Measurements from ENCODE around the gene PSMD13. TPM values are rescaled to one million over a fixed set of nuclear protein-coding genes. Genes with fewer than 3 reads are reported as not detected.
"Not testable (repeated sequence)": the region's sequence is repeated elsewhere in the genome, so short reads cannot be mapped to it uniquely, and the experiment has no call there.

Gene PSMD13
- total and polyA plus RNA-seq, 5 donors from 2014 or later, result 99.6 to 276 (median 247) TPM

DNA sequence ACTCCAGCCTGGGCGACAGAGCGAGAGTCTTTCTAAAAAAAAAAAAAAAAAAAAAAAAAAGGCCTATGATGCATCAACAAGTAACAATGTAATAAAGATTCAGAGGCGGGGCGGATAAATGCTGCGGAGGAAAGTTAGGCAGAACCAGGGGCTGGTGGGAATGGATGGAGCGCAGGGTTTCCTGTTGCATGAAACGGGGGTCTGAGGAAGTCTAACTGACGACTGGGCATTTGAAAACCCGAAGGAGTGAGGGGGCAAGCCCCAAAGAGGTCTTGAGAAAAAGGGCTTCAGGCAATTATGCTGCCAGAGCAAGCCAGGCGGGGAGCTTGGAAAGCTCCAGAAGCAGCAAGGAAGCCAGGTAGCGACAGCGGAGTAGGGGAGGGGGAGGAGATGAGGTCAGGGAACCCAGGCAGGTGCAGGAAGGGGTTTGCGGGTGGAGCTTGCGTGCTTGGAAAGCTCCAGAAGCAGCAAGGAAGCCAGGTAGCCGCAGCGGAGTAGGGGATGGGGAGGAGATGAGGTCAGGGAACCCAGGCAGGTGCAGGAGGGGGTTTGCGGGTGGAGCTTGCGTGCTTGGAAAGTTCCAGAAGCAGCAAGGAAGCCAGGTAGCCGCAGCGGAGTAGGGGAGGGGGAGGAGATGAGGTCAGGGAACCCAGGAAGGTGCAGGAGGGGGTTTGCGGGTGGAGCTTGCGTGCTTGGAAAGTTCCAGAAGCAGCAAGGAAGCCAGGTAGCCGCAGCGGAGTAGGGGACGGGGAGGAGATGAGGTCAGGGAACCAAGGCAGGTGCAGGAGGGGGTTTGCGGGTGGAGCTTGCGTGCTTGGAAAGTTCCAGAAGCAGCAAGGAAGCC lies 50.4 kb downstream of the PSMD13 start:
- H3K4me3 ChIP-seq (ENCODE audit: low read depth, low read length), result peak overlapping the region; percentile 66
- H3K27ac Mint-ChIP-seq, result peak overlapping the region; percentile 74 to 98 (median 88)
- peaks cover 0 to 50% (median 5%) of the 10 kb centered on the region in 4 donors for H3K4me1 Mint-ChIP-seq
- DNase-seq, result peak; percentile 39 to 70 (median 42)
- H3K9me3 Mint-ChIP-seq; H3K36me3 Mint-ChIP-seq; ATAC-seq (ENCODE audit: low read depth in 2 of 2); H3K9me3 ChIP-seq (ENCODE audit: control insufficient read depth in 2 of 2, low read length in 2 of 2); H3K27me3 ChIP-seq (ENCODE audit: control insufficient read depth, insufficient read depth, low read length); H3K36me3 ChIP-seq (ENCODE audit: control insufficient read depth, insufficient read depth, low read length): not testable (repeated sequence)
- peaks cover 28% of the 10 kb centered on the region for H3K4me1 ChIP-seq (ENCODE audit: control insufficient read depth, insufficient read depth, low read length, poor library complexity, severe bottlenecking)
- peak overlapping the region; percentile 86 to 98 (median 96) for H3K4me3 Mint-ChIP-seq
- peaks cover 36% of the 10 kb centered on the region for H3K27me3 Mint-ChIP-seq
- peak overlapping the region; percentile 79 for H3K27ac ChIP-seq (ENCODE audit: insufficient read depth, low read length, poor library complexity, severe bottlenecking)

DNA sequence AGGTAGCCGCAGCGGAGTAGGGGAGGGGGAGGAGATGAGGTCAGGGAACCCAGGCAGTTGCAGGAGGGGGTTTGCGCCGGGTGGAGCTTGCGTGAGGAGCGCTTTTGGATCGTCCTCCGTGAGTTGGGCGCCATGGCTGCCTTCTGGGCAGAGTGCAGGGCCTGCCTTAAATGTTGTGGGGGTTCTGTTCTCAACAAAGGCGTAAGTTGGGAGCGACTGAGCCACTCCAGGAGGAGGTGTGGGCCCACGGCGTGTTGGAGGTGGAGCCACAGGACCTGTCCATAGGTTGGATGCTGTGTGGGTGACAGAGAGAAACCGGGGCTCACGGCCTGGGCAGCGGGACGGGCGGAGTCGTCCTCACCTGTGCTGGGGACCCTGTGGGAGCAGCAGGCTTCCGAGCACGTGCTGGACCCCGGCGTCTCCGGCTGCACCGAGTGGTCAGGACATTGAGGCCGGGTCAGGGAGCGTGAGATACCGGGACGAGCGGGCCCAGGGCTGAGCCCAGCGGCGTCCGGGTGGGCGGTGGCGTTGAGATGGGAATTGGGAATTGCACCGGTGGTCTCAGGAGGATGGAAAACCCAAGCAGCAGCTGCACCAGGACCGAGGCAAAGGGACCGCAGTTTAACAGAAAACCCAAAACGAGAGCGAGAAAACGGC lies 51.2 kb downstream of the PSMD13 start:
- H3K27ac ChIP-seq (ENCODE audit: insufficient read depth, low read length, poor library complexity, severe bottlenecking), result peak overlapping the region; percentile 79
- DNase-seq (peak in 1 of 3 donors; percentile 36), ATAC-seq (ENCODE audit: low read depth in 2 of 2) (peak; percentile 18 to 34)
- peaks cover 23% of the 10 kb centered on the region for H3K4me1 ChIP-seq (ENCODE audit: control insufficient read depth, insufficient read depth, low read length, poor library complexity, severe bottlenecking)
- peak overlapping the region; percentile 66 for H3K4me3 ChIP-seq (ENCODE audit: low read depth, low read length)
- H3K36me3 ChIP-seq (ENCODE audit: control insufficient read depth, insufficient read depth, low read length), result no peaks in the 10 kb centered on the region
- H3K9me3 ChIP-seq (ENCODE audit: control insufficient read depth in 2 of 2, low read length in 2 of 2), result no peaks in the 10 kb centered on the region
- Mint-ChIP-seq H3K27me3 (peaks cover 28% of the 10 kb centered on the region), H3K4me3 (peak overlapping the region; percentile 86 to 98 (median 96)), H3K27ac (peak overlapping the region; percentile 88 to 92 (median 89)), H3K9me3 (no peaks in the 10 kb centered on the region), H3K36me3 (peaks cover 1% of the 10 kb centered on the region), H3K4me1 (peaks cover 0 to 43% (median 5%) of the 10 kb centered on the region in 4 donors)
- peaks cover under 1% of the 10 kb centered on the region for H3K27me3 ChIP-seq (ENCODE audit: control insufficient read depth, insufficient read depth, low read length)

DNA sequence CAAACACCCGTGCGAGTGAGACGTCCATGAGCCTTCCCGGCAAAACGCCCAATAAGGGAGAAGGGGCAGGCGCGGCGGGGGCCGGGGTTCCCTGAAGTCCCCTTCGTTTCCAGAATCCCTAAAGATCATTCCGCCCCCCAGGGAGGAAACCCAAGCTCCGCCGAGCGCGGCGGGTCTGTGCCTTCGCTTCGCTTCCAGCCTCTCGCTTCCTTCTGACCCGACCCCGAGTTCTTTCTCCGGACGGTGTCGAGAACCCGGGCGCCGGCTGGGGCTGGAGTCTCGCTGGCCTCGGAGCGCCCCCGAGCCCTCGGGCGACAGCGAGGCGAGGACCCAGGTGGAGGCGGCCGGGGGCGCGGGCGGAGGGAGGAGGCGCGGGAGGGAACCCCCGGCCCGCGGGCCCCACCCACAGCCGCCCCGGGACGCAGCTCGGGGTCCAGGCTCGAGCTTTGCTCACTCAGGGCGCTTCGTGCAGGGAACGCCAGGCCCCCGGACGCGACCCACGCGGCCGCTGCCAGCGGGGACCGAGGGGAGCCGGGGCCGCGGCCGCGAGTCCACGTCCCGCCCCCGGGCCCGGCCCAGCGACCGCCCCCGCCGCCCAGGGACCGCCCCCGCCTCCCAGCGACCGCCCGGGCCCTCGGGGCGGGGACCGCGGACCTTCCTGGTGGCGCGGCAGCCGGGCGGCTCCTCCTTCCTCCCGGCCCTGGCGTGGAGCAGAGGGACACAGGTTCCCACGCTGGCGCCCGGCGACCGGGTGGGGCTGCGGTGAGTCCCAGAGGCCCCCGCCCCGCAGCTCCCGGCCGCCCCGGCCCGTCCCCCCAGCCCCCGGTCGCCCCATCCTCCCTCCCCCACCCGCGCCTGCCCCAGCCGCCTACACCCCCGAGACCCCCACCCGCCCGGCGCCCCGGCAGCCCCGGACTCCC lies 52.0 kb downstream of the PSMD13 start, which contains the start of gene PGGHG:
PGGHG (plus strand) TSS at position 649 of the 920 bp plus-strand sequence. CDS start 691 bp downstream, outside the sequence.
- peak within 1 kb of the TSS; percentile 79 for H3K27ac ChIP-seq (ENCODE audit: insufficient read depth, low read length, poor library complexity, severe bottlenecking)
- H3K4me3 Mint-ChIP-seq, result peak within 1 kb of the TSS; percentile 86 to 98 (median 96)
- peak; percentile 35 to 52 for ATAC-seq (ENCODE audit: low read depth in 2 of 2)
- no peaks in the 10 kb centered on the region for H3K36me3 ChIP-seq (ENCODE audit: control insufficient read depth, insufficient read depth, low read length)
- H3K4me3 ChIP-seq (ENCODE audit: low read depth, low read length), result peak within 1 kb of the TSS; percentile 66
- H3K27me3 Mint-ChIP-seq, result peaks cover 21% of the 10 kb centered on the region
- H3K9me3 ChIP-seq (ENCODE audit: control insufficient read depth in 2 of 2, low read length in 2 of 2), result no peaks in the 10 kb centered on the region
- peak within 1 kb of the TSS; percentile 88 to 92 (median 89) for H3K27ac Mint-ChIP-seq
- no peaks in the 10 kb centered on the region for H3K36me3 Mint-ChIP-seq
- H3K4me1 ChIP-seq (ENCODE audit: control insufficient read depth, insufficient read depth, low read length, poor library complexity, severe bottlenecking), result peaks cover 23% of the 10 kb centered on the region
- no peaks in the 10 kb centered on the region for H3K9me3 Mint-ChIP-seq
- H3K4me1 Mint-ChIP-seq, result peaks cover 0 to 37% (median 4%) of the 10 kb centered on the region in 4 donors
- no peaks in the 10 kb centered on the region for H3K27me3 ChIP-seq (ENCODE audit: control insufficient read depth, insufficient read depth, low read length)
- DNase-seq, result peak in 1 of 3 donors; percentile 61

DNA sequence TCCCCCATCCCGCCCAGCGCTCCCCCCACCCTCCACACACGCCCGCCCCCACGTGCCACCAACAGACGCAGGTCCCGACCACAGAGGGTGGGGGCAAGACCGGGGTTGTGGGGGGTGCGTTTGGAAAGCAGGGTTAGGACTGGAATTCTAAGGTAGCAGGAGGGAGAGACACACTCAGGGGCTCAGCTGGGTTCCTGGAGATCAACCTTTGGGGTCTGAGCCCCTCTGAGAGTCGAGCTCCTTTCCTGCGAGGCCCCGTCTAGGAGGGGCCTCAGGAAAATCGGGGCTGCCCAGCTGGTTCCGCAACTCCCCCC lies 52.6 kb downstream of the PSMD13 start:
- Mint-ChIP-seq H3K27me3 (peaks cover 19% of the 10 kb centered on the region), H3K9me3 (no peaks in the 10 kb centered on the region), H3K4me3 (peak overlapping the region in 3 of 4 donors; percentile 69 to 80 (median 79)), H3K4me1 (peaks cover 0 to 36% (median 4%) of the 10 kb centered on the region in 4 donors), H3K27ac (no peak overlapping the region), H3K36me3 (no peaks in the 10 kb centered on the region)
- no peaks in the 10 kb centered on the region for H3K36me3 ChIP-seq (ENCODE audit: control insufficient read depth, insufficient read depth, low read length)
- peaks cover 23% of the 10 kb centered on the region for H3K4me1 ChIP-seq (ENCODE audit: control insufficient read depth, insufficient read depth, low read length, poor library complexity, severe bottlenecking)
- H3K27ac ChIP-seq (ENCODE audit: insufficient read depth, low read length, poor library complexity, severe bottlenecking), result peak overlapping the region; percentile 47
- no peak for DNase-seq
- no peak overlapping the region for H3K4me3 ChIP-seq (ENCODE audit: low read depth, low read length)
- no peak for ATAC-seq (ENCODE audit: low read depth in 2 of 2)
- H3K9me3 ChIP-seq (ENCODE audit: control insufficient read depth in 2 of 2, low read length in 2 of 2), result no peaks in the 10 kb centered on the region
- no peaks in the 10 kb centered on the region for H3K27me3 ChIP-seq (ENCODE audit: control insufficient read depth, insufficient read depth, low read length)

DNA sequence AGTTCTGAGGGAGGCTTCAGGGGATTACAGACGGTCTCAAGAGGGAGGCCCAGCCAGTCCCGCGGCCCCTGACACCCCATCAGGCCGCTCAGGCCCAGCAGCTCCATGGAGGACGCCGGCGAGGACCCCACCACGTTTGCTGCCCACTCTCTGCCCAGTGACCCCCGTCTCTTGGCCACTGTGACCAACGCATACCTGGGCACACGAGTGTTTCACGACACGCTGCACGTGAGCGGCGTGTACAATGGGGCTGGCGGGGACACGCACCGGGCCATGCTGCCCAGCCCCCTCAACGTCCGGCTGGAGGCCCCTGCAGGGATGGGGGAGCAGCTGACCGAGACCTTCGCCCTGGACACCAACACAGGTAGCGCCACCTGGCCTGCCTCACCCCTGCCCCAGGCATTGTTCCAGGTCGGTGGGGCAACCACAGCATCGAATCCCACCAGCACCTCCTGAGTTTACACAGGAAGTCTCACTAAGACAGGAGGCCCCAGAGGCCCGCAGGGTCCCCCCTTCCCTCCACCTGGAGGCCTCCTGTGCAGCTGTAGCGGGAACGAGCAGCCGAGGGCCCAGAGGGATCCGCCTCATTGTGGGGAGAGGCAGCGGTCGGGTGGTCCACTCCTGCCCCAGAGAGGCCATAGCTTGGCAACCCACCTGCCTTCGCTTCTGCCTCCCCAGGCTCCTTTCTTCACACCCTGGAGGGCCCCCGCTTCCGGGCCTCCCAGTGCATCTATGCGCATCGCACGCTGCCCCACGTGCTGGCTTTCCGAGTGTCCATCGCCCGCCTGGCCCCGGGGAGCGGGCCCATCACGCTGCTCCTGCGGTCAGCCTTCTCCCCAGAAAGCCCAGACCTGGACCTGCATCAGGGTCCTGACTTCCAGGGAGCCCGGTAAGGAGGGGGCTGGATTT lies 53.2 kb downstream of the PSMD13 start:
- peak overlapping the region; percentile 47 for H3K27ac ChIP-seq (ENCODE audit: insufficient read depth, low read length, poor library complexity, severe bottlenecking)

DNA sequence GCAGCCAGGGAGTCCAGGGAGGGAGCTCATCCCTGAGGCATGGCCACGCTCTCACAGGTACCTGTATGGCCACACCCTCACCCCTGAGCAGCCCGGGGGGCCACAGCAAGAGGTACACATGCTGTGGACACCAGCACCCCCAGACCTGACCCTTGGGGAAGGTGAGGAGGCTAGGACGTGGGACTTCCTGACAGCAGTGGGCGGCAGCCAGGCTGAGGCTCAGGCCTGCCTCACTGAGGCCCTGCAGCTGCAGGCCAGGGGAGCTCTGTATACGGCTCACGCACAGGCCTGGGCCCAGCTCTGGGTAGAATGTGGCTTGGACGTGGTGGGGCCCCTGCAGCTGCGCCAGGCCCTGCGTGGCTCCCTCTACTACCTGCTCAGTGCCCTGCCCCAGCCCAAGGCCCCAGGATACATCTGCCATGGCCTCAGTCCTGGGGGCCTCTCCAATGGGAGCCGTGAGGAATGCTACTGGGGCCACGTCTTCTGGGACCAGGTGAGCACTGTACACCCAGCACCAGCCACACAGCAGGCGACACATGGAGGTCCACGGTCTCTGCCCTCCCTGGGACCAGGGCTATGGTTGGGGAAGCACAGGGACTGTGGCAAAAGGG lies 54.0 kb downstream of the PSMD13 start:
- no peak for DNase-seq

More for the DNA sequence above, 53.2 kb downstream of the PSMD13 start:
- Histone ChIP-seq H3K4me3 (ENCODE audit: low read depth, low read length) (no peak overlapping the region), H3K9me3 (ENCODE audit: control insufficient read depth in 2 of 2, low read length in 2 of 2) (no peaks in the 10 kb centered on the region), H3K36me3 (ENCODE audit: control insufficient read depth, insufficient read depth, low read length) (no peaks in the 10 kb centered on the region), H3K27me3 (ENCODE audit: control insufficient read depth, insufficient read depth, low read length) (no peaks in the 10 kb centered on the region), H3K4me1 (ENCODE audit: control insufficient read depth, insufficient read depth, low read length, poor library complexity, severe bottlenecking) (peaks cover 23% of the 10 kb centered on the region)
- Mint-ChIP-seq H3K4me3 (peak overlapping the region; percentile 69 to 87 (median 80)), H3K9me3 (no peaks in the 10 kb centered on the region), H3K27me3 (peaks cover 19% of the 10 kb centered on the region), H3K27ac (peak overlapping the region in 2 of 3 donors; percentile 26 to 36), H3K4me1 (peaks cover 0 to 35% (median 4%) of the 10 kb centered on the region in 4 donors), H3K36me3 (no peaks in the 10 kb centered on the region)
- no peak for ATAC-seq (ENCODE audit: low read depth in 2 of 2)
- DNase-seq, result no peak

More for the DNA sequence above, 54.0 kb downstream of the PSMD13 start:
- Histone ChIP-seq H3K4me1 (ENCODE audit: control insufficient read depth, insufficient read depth, low read length, poor library complexity, severe bottlenecking) (peaks cover 23% of the 10 kb centered on the region), H3K27ac (ENCODE audit: insufficient read depth, low read length, poor library complexity, severe bottlenecking) (no peak overlapping the region), H3K9me3 (ENCODE audit: control insufficient read depth in 2 of 2, low read length in 2 of 2) (no peaks in the 10 kb centered on the region), H3K4me3 (ENCODE audit: low read depth, low read length) (no peak overlapping the region), H3K27me3 (ENCODE audit: control insufficient read depth, insufficient read depth, low read length) (no peaks in the 10 kb centered on the region), H3K36me3 (ENCODE audit: control insufficient read depth, insufficient read depth, low read length) (no peaks in the 10 kb centered on the region)
- no peak for ATAC-seq (ENCODE audit: low read depth in 2 of 2)
- Mint-ChIP-seq H3K36me3 (no peaks in the 10 kb centered on the region), H3K27me3 (peaks cover 15% of the 10 kb centered on the region), H3K9me3 (no peaks in the 10 kb centered on the region), H3K27ac (peak overlapping the region in 1 of 3 donors; percentile 31), H3K4me1 (peaks cover 0 to 31% (median 4%) of the 10 kb centered on the region in 4 donors), H3K4me3 (peak overlapping the region; percentile 22 to 87 (median 74))
